ENCODE results near the gene IFNA14.
"Not testable (repeated sequence)": the region's sequence is repeated elsewhere in the genome, so short reads cannot be mapped to it uniquely, and the experiment has no call there.

IFNA14 gene

GRCh38 chr9:21213411-21214326 is 26.1 kb downstream of the IFNA14 start:
- not testable (repeated sequence) for DNase-seq (ENCODE audit: low read depth in 2 of 2)

GRCh38 chr9:21212160-21212559 is 27.6 kb downstream of the IFNA14 start:
- not testable (repeated sequence) for DNase-seq (ENCODE audit: low read depth in 2 of 2)

GRCh38 chr9:21210782-21211181 is 29.0 kb downstream of the IFNA14 start:
- not testable (repeated sequence) for DNase-seq (ENCODE audit: low read depth in 2 of 2)

GRCh38 chr9:21210311-21210710 is 29.5 kb downstream of the IFNA14 start:
- DNase-seq (ENCODE audit: low read depth in 2 of 2): no peak

- not testable (repeated sequence) for DNase-seq (ENCODE audit: low read depth in 2 of 2)
These were observed 32.8 kb downstream of the IFNA14 start, which contains the start of gene IFNA10 for GRCh38 chr9:21207043-21207442. Gene IFNA10 (minus strand): TSS chr9:21207143. CDS start chr9:21207097, 46 bp downstream.

GRCh38 chr9:21205204-21205603 is 34.6 kb downstream of the IFNA14 start:
- no peak for DNase-seq (ENCODE audit: low read depth in 2 of 2)

GRCh38 chr9:21202105-21202504 is 37.7 kb downstream of the IFNA14 start, which contains the start of gene IFNA7:
Gene IFNA7 (minus strand): TSS chr9:21202205. CDS start chr9:21202165, 40 bp downstream.
- DNase-seq (ENCODE audit: low read depth in 2 of 2): not testable (repeated sequence)

- DNase-seq (ENCODE audit: low read depth in 2 of 2): not testable (repeated sequence)
These were observed 44.7 kb downstream of the IFNA14 start for GRCh38 chr9:21194867-21195776.

Data from activated CD8-positive, alpha-beta memory T cell treated with anti-CD3 and anti-CD28 coated beads for 4 hours (primary cell).